ENCODE results near the gene SAMD7. TPM values are rescaled to one million over a fixed set of nuclear protein-coding genes. Genes with fewer than 3 reads are reported as not detected.
A peak's percentile ranks its signal among the peaks of the same experiment; 100 is the strongest.

The SAMD7 gene
- total and polyA plus RNA-seq, 9 of the 15 experiments (the other 6 are each of a cell fraction or from before 2014, with no cell fraction given), result not detected

DNA sequence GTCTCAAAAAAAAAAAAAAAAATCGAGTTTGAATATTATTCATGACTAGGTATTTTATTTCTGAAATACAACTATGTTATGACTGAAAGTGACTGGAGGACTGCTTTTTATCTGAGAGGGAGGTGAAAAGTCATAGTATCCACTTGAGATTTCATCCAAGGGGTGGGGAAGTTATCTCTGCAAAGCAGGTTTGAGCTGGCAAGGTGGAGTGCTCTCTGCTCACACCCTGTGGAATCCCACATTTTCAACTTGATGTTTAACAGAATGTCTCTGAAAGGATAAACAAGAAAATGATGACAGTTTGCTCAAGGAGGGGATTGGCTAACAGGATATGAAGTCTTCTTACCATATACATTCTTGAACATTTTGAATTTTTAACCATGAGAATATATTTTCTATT lies 27.9 kb downstream of the SAMD7 start (continued):
- TF ChIP-seq, protein P1, sequence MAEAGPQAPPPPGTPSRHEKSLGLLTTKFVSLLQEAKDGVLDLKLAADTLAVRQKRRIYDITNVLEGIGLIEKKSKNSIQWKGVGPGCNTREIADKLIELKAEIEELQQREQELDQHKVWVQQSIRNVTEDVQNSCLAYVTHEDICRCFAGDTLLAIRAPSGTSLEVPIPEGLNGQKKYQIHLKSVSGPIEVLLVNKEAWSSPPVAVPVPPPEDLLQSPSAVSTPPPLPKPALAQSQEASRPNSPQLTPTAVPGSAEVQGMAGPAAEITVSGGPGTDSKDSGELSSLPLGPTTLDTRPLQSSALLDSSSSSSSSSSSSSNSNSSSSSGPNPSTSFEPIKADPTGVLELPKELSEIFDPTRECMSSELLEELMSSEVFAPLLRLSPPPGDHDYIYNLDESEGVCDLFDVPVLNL (CRISPR knock-in tag; IDR thresholded peaks at IDR 0.05; ENCODE audit: low read depth), result no peak
- TF ChIP-seq FOXA3 (CRISPR knock-in tag; conservative IDR thresholded peaks at IDR 0.05 in 1 of 2, IDR thresholded peaks at IDR 0.05 in 1 of 2) (no peak), ERF (CRISPR knock-in tag; IDR thresholded peaks at IDR 0.05) (no peak), ZNF41 (CRISPR knock-in tag; conservative IDR thresholded peaks at IDR 0.05) (no peak), U2AF2 (optimal IDR thresholded peaks at IDR 0.05; ENCODE audit: low read depth, low read length) (no peak), TEAD2 (tag; IDR thresholded peaks at IDR 0.05) (no peak), RBM34 (IDR thresholded peaks at IDR 0.05; ENCODE audit: borderline replicate concordance, insufficient read depth, low read length) (no peak), ESRRB (CRISPR knock-in tag; IDR thresholded peaks at IDR 0.05; ENCODE audit: borderline replicate concordance) (no peak), HMGN3 (IDR thresholded peaks at IDR 0.05; ENCODE audit: borderline replicate concordance, extremely low read depth, insufficient read length, low read depth, low read length) (no peak), STAT5B (CRISPR knock-in tag; IDR thresholded peaks at IDR 0.05) (no peak), NCOA2 (IDR thresholded peaks at IDR 0.05; ENCODE audit: partially characterized antibody in 2 of 2) (no peak), MEIS2 (IDR thresholded peaks at IDR 0.05; ENCODE audit: partially characterized antibody) (no peak), ZNF232 (CRISPR knock-in tag; IDR thresholded peaks at IDR 0.05) (no peak), L3MBTL2 (IDR thresholded peaks at IDR 0.05) (no peak), THRB (CRISPR knock-in tag; conservative IDR thresholded peaks at IDR 0.05) (no peak), ZNF764 (CRISPR knock-in tag; IDR thresholded peaks at IDR 0.05; ENCODE audit: low read depth) (no peak), GMEB1 (CRISPR knock-in tag; IDR thresholded peaks at IDR 0.05) (no peak), CBFA2T2 (conservative IDR thresholded peaks at IDR 0.05) (peak; percentile 66), NFATC3 (IDR thresholded peaks at IDR 0.05) (no peak), TCF3 (CRISPR knock-in tag; IDR thresholded peaks at IDR 0.05) (peak; percentile 78), XRCC4 (IDR thresholded peaks at IDR 0.05; ENCODE audit: extremely low read depth, insufficient read depth, insufficient read length) (no peak), FIP1L1 (IDR thresholded peaks at IDR 0.05; ENCODE audit: low read depth, low read length, poor library complexity, severe bottlenecking) (no peak)
- TF ChIP-seq, protein P2, sequence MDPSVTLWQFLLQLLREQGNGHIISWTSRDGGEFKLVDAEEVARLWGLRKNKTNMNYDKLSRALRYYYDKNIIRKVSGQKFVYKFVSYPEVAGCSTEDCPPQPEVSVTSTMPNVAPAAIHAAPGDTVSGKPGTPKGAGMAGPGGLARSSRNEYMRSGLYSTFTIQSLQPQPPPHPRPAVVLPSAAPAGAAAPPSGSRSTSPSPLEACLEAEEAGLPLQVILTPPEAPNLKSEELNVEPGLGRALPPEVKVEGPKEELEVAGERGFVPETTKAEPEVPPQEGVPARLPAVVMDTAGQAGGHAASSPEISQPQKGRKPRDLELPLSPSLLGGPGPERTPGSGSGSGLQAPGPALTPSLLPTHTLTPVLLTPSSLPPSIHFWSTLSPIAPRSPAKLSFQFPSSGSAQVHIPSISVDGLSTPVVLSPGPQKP (CRISPR knock-in tag; IDR thresholded peaks at IDR 0.05), result no peak
- TF ChIP-seq, protein P3, sequence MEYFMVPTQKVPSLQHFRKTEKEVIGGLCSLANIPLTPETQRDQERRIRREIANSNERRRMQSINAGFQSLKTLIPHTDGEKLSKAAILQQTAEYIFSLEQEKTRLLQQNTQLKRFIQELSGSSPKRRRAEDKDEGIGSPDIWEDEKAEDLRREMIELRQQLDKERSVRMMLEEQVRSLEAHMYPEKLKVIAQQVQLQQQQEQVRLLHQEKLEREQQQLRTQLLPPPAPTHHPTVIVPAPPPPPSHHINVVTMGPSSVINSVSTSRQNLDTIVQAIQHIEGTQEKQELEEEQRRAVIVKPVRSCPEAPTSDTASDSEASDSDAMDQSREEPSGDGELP (CRISPR knock-in tag; IDR thresholded peaks at IDR 0.05; ENCODE audit: borderline replicate concordance), result no peak

Measured in K562 (cell line).